HepG2 (cell line): Measurements from ENCODE around the gene BTBD1. TPM values are rescaled to one million over a fixed set of nuclear protein-coding genes. Genes with fewer than 3 reads are reported as not detected.

Experiments
- ATAC-seq: fragments of 200-7000 bp; cut with Tn5 transposase; 3 replicates; pipeline ENCODE4 v1.9.1; 2020; ENCODE audit warnings: mild to moderate bottlenecking, moderate library complexity
- BruUV-seq: library from RNA; stranded (reverse); fragments of 400-500 nt; replicated peaks from 2 replicates; lab custom pipeline; 2021; lab: Mats Ljungman, UMichigan
- CTCF ChIA-PET: fragments of 300-600 bp; formaldehyde crosslinking; extraction: SDS; loops from one replicate; lab custom pipeline; 2021; ENCODE audit warnings: low total read pairs, inconsistent platforms, low intra/inter-chr PET ratio; lab: Yijun Ruan, JAX
- POLR2A ChIA-PET: fragments of 350-600 bp; sonication (Branson Sonifier 250); formaldehyde crosslinking; loops from one replicate; lab custom pipeline; 2020; ENCODE audit warnings: antibody characterized with exemption, inconsistent platforms; lab: Yijun Ruan, JAX
- DNase-seq: peaks from one replicate; pipeline ENCODE4 v3.0.0-alpha.2; 2015; ENCODE audit warnings: low spot score
- FAIRE-seq: peaks from 3 replicates; lab custom pipeline; 2011; peaks lifted over from hg19 to GRCh38; lab: Jason Lieb, UNC
- H2AFZ ChIP-seq: one replicate; pipeline ENCODE4 v1.6.1; 2011; ENCODE audit warnings: low read length, inconsistent platforms
- H3K27ac ChIP-seq: fragments of 300-600 bp; 3 replicates; pipeline ENCODE4 v1.8.0; 2011; ENCODE audit warnings: mixed run types, mild to moderate bottlenecking, mixed read lengths, low read length, inconsistent platforms; ENCODE audit not compliant: insufficient read depth; ENCODE audit errors: extremely low read length
- H3K27me3 ChIP-seq, 2 experiments: fragments of 200-600 bp in 1 of 2; 2 replicates in 1 of 2; 3 replicates in 1 of 2; pipeline versions ENCODE4 v1.6.0 to v1.8.0; 2011; ENCODE audit warnings: low read length in 2 of 2, mild to moderate bottlenecking in 2 of 2, moderate library complexity in 2 of 2, inconsistent platforms in 1 of 2; ENCODE audit not compliant: insufficient read depth in 2 of 2, control insufficient read depth in 1 of 2
- H3K36me3 ChIP-seq, 2 experiments: fragments of 200-600 bp in 1 of 2; replicated peaks in 1 of 2; 2 replicates in 1 of 2; 3 replicates in 1 of 2; pipeline versions ENCODE4 v1.5.1 to v1.8.0; 2011; ENCODE audit warnings: low read length in 2 of 2, inconsistent platforms in 1 of 2; ENCODE audit not compliant: insufficient read depth in 2 of 2, control insufficient read depth in 1 of 2
- H3K4me1 ChIP-seq: 2 replicates; pipeline ENCODE4 v1.5.1; 2012; ENCODE audit warnings: low read length, inconsistent platforms; ENCODE audit not compliant: insufficient read depth
- H3K4me2 ChIP-seq: 2 replicates; pipeline ENCODE4 v1.6.0; 2011; ENCODE audit warnings: low read depth, low read length, inconsistent platforms
- H3K4me3 ChIP-seq, 3 experiments: fragments of 200-600 bp in 1 of 3; sonication (generic), shearing (Covaris generic) in 1 of 3; replicated peaks in 1 of 3; 2 replicates each; pipeline ENCODE4 v1.5.1; 2011 to 2016; ENCODE audit warnings: low read length in 3 of 3, inconsistent platforms in 2 of 3, low read depth in 2 of 3, mild to moderate bottlenecking in 2 of 3, control low read depth in 1 of 3, mixed read lengths in 1 of 3; ENCODE audit not compliant: insufficient read depth in 1 of 3
- H3K79me2 ChIP-seq: one replicate; pipeline ENCODE4 v1.6.1; 2011; ENCODE audit warnings: low read length, inconsistent platforms; ENCODE audit not compliant: insufficient read depth
- H3K9ac ChIP-seq: 2 replicates; pipeline ENCODE4 v1.6.0; 2011; ENCODE audit warnings: mild to moderate bottlenecking, low read depth, low read length, inconsistent platforms; ENCODE audit not compliant: insufficient read depth
- H3K9me3 ChIP-seq: 2 replicates; pipeline ENCODE4 v1.5.1; 2012; ENCODE audit warnings: mild to moderate bottlenecking, low read length
- H4K20me1 ChIP-seq: 2 replicates; pipeline ENCODE4 v1.6.0; 2011; ENCODE audit warnings: inconsistent platforms, mild to moderate bottlenecking, low read length, moderate library complexity; ENCODE audit not compliant: insufficient read depth
- ATAD3A ChIP-seq: sonication (generic); formaldehyde crosslinking; IDR thresholded peaks from 2 replicates; pipeline ENCODE4 v1.4.0; 2020; ENCODE audit warnings: missing genetic modification reagents
- ATF7-NPFF ChIP-seq: sonication (generic); formaldehyde crosslinking; IDR thresholded peaks from 2 replicates; pipeline ENCODE4 v1.8.1; 2023; ENCODE audit warnings: mild to moderate bottlenecking, low read depth, missing genetic modification reagents, moderate library complexity
- SMARCE1 ChIP-seq: fragments of 450-650 bp; IDR thresholded peaks from 2 replicates; pipeline ENCODE4 v1.6.1; 2017; ENCODE audit warnings: borderline replicate concordance
- THYN1 ChIP-seq: sonication (generic); formaldehyde crosslinking; IDR thresholded peaks from 2 replicates; pipeline ENCODE4 v1.8.1; 2023; ENCODE audit warnings: low read depth, mild to moderate bottlenecking, moderate library complexity, missing genetic modification reagents, borderline replicate concordance
- ZBTB3 ChIP-seq: sonication (generic); formaldehyde crosslinking; IDR thresholded peaks from 2 replicates; pipeline ENCODE4 v1.4.0; 2020; ENCODE audit warnings: low read depth, mild to moderate bottlenecking, moderate library complexity, missing genetic modification reagents, borderline replicate concordance
- ZC3H4 ChIP-seq: sonication (generic); formaldehyde crosslinking; IDR thresholded peaks from 2 replicates; pipeline ENCODE4 v1.4.0; 2020; ENCODE audit warnings: missing genetic modification reagents, borderline replicate concordance
- ZNF224 ChIP-seq: sonication (generic); formaldehyde crosslinking; IDR thresholded peaks from 2 replicates; pipeline ENCODE4 v1.5.0; 2020; ENCODE audit warnings: mild to moderate bottlenecking, missing genetic modification reagents
- ZNF510 ChIP-seq: sonication (generic); formaldehyde crosslinking; IDR thresholded peaks from 2 replicates; pipeline ENCODE4 v1.4.0; 2020; ENCODE audit warnings: low read depth, mild to moderate bottlenecking, missing genetic modification reagents
- WGBS: methylation state at CpG from one replicate; pipeline ENCODE4 v1.1.6; 2017; ENCODE audit warnings: low lambda C conversion rate; 5-methylcytosine and 5-hydroxymethylcytosine counted together
- in situ Hi-C: cut with HindIII; loops from 2 replicates; pipeline ENCODE4 v1.10.0; 2017; ENCODE audit warnings: low pct_unique_long_range_greater_than_20kb; ENCODE audit not compliant: extremely low pct_ligation_motif_present
- intact Hi-C: fragments of 100-400 bp; cut with micrococcal nuclease; formaldehyde crosslinking; loops from one replicate; pipeline ENCODE4 v1.10.0; 2022; ENCODE audit not compliant: unreplicated experiment
- polyA plus RNA-seq, 8 experiments: library from polyadenylated mRNA; depleted of rRNA in 3 of 8; stranded (reverse) in 7 of 8; unstranded in 1 of 8; fragments of >200 nt; fragmentation: Illumina TruSeq in 4 of 8; extraction: Trizol in 4 of 8; gene quantifications; 2 replicates each; pipeline versions ENCODE4 v1.2.1 to v1.2.3, GENCODE V29; 2011 to 2016; ENCODE audit warnings: low read depth in 4 of 8, missing spikeins in 1 of 8, mixed read lengths in 1 of 8; ENCODE audit not compliant: insufficient read depth in 1 of 8
- total RNA-seq, 5 experiments: library from RNA; depleted of rRNA; stranded (reverse); fragments of >200 nt; fragmentation: Illumina TruSeq; extraction: Trizol; gene quantifications; 2 replicates each; pipeline ENCODE4 v1.2.3, GENCODE V29; 2016; ENCODE audit warnings: low read depth in 1 of 5
- TF ChIP-seq, protein P1 (sequence below): sonication (generic); formaldehyde crosslinking; IDR thresholded peaks from 2 replicates; pipeline ENCODE4 v1.5.0; 2020; ENCODE audit warnings: missing genetic modification reagents
- TF ChIP-seq, protein P2 (sequence below): sonication (generic); formaldehyde crosslinking; IDR thresholded peaks from 2 replicates; pipeline ENCODE4 v1.4.0; 2020; ENCODE audit warnings: missing genetic modification reagents, borderline replicate concordance
- TF ChIP-seq, protein P3 (sequence below): sonication (generic); formaldehyde crosslinking; IDR thresholded peaks from 2 replicates; pipeline ENCODE4 v1.4.0; 2020; ENCODE audit warnings: missing genetic modification reagents, mild to moderate bottlenecking, borderline replicate concordance
- TF ChIP-seq, protein P4 (sequence below): sonication (generic); formaldehyde crosslinking; IDR thresholded peaks from 2 replicates; pipeline ENCODE4 v1.5.0; 2020; ENCODE audit warnings: mild to moderate bottlenecking, missing genetic modification reagents, borderline replicate concordance

Gene BTBD1
- total and polyA plus RNA-seq, 2 of the 13 experiments (the other 11 are each of a cell fraction or from before 2014, with no cell fraction given): 32.1 to 53.9 TPM

DNA sequence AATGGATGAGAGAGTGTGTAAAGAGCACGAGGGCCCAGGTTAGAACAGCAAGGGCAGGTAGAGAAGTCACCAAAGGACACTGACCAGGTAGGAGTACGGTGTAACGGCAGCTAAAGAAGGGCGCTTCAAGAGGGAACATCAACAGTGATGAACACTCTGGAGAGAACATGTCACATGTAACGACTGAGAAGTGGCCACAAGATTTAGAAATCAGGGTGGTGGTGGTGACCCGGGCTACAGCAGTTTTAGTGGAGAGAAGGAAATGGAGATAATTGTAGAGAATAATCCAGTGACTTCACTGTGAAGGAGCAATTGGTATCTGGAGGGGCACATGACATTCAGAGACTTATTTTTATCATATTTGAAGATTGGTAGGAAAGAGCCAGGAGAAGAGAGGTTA lies 54.4 kb downstream of the BTBD1 start:
- no peak for FAIRE-seq
- no TSS peak for BruUV-seq
- Histone ChIP-seq H3K79me2 (peaks cover 13% of the 10 kb centered on the region), H3K4me1 (peaks cover 33% of the 10 kb centered on the region), H3K9me3 (no peaks in the 10 kb centered on the region), H3K27me3 (no peaks in the 10 kb centered on the region), H3K9ac (peak overlapping the region; percentile 82; the same call in 1 of the 2 replicates), H2AFZ (no peak overlapping the region), H3K4me3 (no peak overlapping the region), H4K20me1 (no peaks in the 10 kb centered on the region), H3K27ac (no peak overlapping the region), H3K4me2 (peak overlapping the region; percentile 96), H3K36me3 (peaks cover 1 to 13% of the 10 kb centered on the region in 2 experiments; a peak in 3 of 5 replicates)
- ChIA-PET CTCF (no interaction called here), POLR2A (interaction anchor here (0.8 to 2.4 kb wide), 3 partner anchors 26 to 262 kb away, joined by 3 to 21 read pairs (median 4); partner anchors contain the start of gene RAMAC)
- intact Hi-C loops (loop anchor here (5.0 kb wide), 1 partner anchor 260 kb away; no protein-coding TSS in a partner anchor), in situ Hi-C loops (loop anchor here (10.0 kb wide), 1 partner anchor 468 kb away; the partner anchor contains the start of gene RPS17)
- 97% methylated on average over 6 of the region's 6 CpGs for WGBS
- DNase-seq: no peak
- ATAC-seq: no peak
- TF ChIP-seq, protein P1, sequence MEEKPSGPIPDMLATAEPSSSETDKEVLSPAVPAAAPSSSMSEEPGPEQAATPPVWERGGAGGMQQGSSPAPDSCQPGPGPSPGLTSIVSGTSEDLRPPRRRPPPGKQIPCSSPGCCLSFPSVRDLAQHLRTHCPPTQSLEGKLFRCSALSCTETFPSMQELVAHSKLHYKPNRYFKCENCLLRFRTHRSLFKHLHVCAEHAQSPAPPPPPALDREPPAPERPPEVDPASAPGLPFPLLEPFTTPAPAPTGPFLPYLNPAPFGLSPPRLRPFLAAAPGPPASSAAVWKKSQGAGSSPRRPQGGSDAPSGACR (CRISPR knock-in tag): no peak
- TF ChIP-seq ATAD3A (CRISPR knock-in tag) (no peak), ZC3H4 (CRISPR knock-in tag) (no peak), ZNF224 (no peak), SMARCE1 (no peak), ZBTB3 (CRISPR knock-in tag) (no peak), ATF7-NPFF (CRISPR knock-in tag) (no peak), ZNF510 (CRISPR knock-in tag) (no peak), THYN1 (no peak)
- TF ChIP-seq, protein P2, sequence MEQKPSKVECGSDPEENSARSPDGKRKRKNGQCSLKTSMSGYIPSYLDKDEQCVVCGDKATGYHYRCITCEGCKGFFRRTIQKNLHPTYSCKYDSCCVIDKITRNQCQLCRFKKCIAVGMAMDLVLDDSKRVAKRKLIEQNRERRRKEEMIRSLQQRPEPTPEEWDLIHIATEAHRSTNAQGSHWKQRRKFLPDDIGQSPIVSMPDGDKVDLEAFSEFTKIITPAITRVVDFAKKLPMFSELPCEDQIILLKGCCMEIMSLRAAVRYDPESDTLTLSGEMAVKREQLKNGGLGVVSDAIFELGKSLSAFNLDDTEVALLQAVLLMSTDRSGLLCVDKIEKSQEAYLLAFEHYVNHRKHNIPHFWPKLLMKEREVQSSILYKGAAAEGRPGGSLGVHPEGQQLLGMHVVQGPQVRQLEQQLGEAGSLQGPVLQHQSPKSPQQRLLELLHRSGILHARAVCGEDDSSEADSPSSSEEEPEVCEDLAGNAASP (CRISPR knock-in tag): no peak
- TF ChIP-seq, protein P3, sequence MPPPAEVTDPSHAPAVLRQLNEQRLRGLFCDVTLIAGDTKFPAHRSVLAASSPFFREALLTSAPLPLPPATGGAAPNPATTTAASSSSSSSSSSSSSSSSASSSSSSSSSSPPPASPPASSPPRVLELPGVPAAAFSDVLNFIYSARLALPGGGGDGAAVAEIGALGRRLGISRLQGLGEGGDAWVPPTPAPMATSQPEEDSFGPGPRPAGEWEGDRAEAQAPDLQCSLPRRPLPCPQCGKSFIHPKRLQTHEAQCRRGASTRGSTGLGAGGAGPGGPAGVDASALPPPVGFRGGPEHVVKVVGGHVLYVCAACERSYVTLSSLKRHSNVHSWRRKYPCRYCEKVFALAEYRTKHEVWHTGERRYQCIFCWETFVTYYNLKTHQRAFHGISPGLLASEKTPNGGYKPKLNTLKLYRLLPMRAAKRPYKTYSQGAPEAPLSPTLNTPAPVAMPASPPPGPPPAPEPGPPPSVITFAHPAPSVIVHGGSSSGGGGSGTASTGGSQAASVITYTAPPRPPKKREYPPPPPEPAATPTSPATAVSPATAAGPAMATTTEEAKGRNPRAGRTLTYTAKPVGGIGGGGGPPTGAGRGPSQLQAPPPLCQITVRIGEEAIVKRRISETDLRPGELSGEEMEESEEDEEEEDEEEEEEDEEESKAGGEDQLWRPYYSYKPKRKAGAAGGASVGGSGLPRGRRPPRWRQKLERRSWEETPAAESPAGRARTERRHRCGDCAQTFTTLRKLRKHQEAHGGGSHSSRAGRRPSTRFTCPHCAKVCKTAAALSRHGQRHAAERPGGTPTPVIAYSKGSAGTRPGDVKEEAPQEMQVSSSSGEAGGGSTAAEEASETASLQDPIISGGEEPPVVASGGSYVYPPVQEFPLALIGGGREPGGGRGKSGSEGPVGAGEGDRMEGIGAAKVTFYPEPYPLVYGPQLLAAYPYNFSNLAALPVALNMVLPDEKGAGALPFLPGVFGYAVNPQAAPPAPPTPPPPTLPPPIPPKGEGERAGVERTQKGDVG (CRISPR knock-in tag): no peak
- TF ChIP-seq, protein P4, sequence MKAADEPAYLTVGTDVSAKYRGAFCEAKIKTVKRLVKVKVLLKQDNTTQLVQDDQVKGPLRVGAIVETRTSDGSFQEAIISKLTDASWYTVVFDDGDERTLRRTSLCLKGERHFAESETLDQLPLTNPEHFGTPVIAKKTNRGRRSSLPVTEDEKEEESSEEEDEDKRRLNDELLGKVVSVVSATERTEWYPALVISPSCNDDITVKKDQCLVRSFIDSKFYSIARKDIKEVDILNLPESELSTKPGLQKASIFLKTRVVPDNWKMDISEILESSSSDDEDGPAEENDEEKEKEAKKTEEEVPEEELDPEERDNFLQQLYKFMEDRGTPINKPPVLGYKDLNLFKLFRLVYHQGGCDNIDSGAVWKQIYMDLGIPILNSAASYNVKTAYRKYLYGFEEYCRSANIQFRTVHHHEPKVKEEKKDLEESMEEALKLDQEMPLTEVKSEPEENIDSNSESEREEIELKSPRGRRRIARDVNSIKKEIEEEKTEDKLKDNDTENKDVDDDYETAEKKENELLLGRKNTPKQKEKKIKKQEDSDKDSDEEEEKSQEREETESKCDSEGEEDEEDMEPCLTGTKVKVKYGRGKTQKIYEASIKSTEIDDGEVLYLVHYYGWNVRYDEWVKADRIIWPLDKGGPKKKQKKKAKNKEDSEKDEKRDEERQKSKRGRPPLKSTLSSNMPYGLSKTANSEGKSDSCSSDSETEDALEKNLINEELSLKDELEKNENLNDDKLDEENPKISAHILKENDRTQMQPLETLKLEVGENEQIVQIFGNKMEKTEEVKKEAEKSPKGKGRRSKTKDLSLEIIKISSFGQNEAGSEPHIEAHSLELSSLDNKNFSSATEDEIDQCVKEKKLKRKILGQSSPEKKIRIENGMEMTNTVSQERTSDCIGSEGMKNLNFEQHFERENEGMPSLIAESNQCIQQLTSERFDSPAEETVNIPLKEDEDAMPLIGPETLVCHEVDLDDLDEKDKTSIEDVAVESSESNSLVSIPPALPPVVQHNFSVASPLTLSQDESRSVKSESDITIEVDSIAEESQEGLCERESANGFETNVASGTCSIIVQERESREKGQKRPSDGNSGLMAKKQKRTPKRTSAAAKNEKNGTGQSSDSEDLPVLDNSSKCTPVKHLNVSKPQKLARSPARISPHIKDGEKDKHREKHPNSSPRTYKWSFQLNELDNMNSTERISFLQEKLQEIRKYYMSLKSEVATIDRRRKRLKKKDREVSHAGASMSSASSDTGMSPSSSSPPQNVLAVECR (CRISPR knock-in tag): no peak
